ENCODE results near the gene MIS18A.
A peak's percentile ranks its signal among the peaks of the same experiment; 100 is the strongest.
"Not testable (repeated sequence)": the region's sequence is repeated elsewhere in the genome, so short reads cannot be mapped to it uniquely, and the experiment has no call there.

The MIS18A gene

DNA sequence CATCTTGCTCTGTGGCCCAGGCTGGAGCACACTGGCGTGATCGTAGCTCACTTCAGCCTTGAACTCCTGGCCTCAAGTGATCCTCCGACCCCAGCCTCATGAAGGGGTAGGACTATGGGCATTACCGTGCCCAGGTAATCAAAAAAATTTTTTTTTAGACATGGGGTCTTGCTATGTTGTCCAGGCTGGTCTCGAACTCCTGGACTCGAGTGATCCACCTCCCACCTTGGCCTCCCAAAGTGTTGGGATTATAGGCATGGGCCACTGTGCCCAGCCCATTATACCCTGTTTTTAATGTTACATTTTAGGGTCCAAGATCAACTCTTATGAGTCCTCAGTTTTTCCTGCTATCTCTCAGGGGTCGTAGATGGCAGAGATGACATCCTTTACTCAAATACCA is 26.1 kb upstream of the MIS18A start:
- DNase-seq = no peak

- DNase-seq = no peak
Measured at GRCh38 chr21:32303385-32303784, 24.5 kb upstream of the MIS18A start.

- no peak for DNase-seq
Measured at GRCh38 chr21:32302560-32302959, 23.7 kb upstream of the MIS18A start.

DNA sequence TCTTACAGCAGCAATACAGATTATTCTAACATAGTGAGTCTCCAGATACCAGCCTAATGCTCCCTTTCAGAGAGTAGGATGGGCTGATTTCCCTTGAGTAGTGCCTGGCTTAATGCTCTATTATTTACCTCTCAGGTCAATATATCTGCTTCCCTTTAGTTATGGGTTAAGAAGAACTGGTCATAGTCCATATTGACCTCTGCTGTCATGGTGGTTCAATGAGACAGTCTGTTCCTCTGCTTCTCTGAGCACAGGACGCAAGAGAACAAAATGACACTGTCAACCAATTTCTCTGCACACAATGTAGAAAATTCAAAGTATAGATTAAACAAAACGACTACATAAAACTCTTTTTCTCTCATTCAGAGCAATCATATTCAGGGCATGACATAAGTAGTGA is 22.7 kb upstream of the MIS18A start:
- no peak for DNase-seq

DNA sequence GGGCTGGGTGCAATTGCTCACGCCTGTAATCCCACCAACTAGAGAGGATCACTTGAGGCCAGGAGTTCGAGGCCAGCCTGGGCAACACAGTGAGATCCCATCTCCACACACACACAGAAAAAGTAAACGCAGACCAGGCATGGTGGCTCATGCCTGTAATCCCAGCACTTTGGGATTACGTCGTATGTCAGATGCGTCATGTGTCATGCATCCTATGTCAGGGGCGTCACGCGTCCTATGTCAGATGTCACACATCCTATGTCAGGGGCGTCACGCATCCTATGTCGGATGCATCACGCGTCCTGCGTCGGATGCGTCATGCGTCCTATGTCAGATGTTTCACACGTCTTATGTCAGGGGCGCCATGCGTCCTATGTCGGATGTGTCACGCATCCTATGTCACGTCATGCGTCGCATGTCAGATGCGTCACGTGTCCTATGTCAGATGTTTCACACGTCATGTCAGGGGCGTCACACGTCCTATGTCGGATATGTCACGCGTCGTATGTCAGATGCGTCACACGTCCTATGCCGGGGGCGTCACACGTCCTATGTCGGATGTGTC is 21.4 kb upstream of the MIS18A start:
- DNase-seq = no peak

DNA sequence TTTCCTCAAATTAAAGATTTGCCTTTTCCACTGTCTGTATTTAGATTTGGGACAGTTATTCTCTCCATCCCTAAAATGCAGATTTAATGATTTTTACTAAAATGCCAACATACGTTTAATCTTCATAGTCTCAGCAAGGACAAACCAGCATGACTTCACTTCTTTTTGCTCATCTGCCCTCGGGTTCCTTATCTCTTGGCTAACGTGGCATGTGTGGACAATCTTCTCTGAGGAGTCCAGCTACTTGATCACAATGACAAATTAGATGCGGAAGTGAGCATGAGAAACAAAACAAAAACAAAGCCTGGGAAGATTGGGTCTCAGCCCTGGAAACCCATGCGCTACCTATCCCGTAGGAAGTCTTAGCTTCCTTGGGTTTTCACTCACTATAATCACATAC is 20.8 kb upstream of the MIS18A start:
- no peak for DNase-seq

GRCh38 chr21:32298658-32299081 is 19.8 kb upstream of the MIS18A start, which contains the start of gene MRAP:
Gene MRAP, plus strand, starts transcription at chr21:32298855. Its CDS starts 117 bp downstream, at chr21:32298972.
- DNase-seq = no peak

DNA sequence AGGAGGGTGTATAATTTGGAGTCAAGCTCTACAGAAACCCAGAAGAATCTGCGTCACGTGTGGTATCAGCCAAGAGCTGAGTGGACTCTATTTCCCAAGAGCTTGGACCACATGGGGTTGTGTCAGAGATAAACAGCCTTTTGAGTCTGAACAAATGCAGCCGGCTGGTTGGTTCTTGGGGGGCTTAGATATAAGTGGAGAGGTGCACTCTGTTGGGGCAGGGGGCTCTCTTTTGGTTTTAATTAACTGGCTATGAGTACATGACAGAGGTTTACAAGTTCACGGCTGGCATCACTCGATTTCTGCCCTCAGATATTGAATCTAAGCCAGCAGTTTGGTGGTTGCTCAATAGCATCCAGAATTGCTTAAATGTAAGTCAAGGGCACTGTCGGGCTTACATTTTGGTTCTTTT is 19.3 kb upstream of the MIS18A start:
- DNase-seq = no peak

- no peak for DNase-seq
Measured at GRCh38 chr21:32297449-32297848, 18.6 kb upstream of the MIS18A start.

DNA sequence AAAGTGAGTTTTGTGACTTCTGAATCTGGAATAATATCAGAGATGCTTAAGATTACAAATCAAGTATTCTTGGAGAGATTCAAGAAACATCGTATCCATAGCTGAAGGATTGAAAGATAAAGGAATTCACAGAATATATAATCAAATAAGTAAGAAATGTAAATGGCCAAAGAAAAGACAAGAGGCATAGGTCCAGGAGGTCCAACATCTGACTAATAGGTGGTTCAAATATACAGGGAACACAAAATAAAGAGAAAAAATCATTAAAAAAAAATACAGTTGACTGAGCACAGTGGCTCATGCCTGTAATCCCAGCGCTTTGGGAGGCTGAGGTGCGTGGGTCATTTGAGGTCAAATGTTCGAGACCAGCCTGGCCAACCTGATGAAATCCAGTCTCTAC is 6.6 kb upstream of the MIS18A start:
- DNase-seq = no peak

DNA sequence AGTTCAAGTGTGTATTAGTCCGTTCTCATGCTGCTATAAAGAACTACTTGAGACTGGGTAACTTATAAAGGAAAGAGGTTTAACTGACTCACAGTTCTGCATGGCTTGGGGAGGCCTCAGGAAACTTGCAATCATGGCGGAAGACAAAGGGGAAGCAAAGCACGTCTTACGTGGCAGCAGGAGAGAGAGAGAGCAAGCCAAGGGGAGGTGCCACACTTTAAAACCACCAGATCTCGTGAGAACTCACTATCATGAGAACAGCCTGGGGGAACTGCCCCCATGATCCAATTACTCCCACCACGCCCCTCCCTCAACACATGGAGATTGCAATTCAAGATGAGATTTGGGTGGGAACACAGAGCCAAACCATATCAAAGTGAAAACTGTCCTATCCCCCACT is 4.1 kb upstream of the MIS18A start:
- no peak for DNase-seq

DNA sequence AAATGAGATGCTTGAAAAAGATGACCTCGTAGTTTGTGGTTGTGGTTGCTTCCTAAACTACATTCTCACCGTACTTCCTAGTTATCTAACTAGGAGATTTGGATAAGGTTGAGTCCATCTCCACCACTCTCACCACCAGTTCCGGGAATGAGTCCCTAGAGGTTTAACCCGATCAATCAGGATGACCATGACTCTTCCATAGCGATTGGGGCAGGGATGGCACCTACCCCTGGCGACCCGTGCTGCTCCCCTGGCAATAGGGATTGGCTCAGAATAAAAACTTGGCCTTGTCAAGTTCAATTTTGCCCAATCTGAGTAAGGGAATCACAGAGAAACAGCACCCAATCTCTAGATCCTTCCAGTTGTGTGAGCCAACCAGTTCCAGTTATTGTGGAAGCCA is 2.7 kb upstream of the MIS18A start:
- DNase-seq = no peak

DNA sequence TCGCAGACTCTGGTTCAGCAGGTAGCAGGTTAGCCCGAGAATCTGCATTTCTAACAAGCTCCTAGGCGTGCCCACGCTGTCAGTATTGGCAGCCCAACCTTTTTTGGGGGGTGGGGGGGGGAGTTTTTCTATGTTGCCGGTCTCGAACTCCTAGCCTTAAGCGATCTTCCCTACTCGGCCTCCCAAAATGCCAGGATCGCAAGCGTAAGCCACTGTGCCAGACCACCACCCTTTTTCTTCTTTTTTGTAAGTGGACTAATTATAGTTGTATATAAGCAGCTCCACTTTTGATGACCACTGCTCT is 480 bp upstream of the MIS18A start:
- DNase-seq = no peak

GRCh38 chr21:32278103-32278502 is 746 bp downstream of the MIS18A start:
- DNase-seq = no peak

- DNase-seq = no peak
Measured at GRCh38 chr21:32276671-32277070, 2.2 kb downstream of the MIS18A start.

- DNase-seq = no peak
Measured at GRCh38 chr21:32270748-32271147, 8.1 kb downstream of the MIS18A start.

DNA sequence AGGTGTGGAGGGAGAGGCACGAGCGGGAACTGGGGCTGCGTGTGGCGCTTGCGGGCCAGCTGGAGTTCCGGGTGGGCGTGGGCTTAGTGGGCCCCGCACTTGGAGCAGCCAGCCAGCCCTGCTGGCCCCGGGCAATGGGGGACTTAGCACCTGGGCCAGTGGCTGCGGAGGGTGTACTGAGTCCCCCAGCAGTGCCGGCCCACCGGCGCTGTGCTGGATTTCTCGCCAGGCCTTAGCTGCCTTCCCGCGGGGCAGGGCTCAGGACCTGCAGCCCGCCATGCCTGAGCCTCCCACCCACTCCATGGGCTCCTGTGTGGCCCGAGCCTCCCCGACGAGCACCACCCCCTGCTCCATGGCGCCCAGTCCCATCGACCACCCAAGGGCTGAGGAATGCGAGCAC is 13.5 kb downstream of the MIS18A start:
- DNase-seq = not testable (repeated sequence)

GRCh38 chr21:32261929-32262328 is 16.9 kb downstream of the MIS18A start:
- DNase-seq = no peak

DNA sequence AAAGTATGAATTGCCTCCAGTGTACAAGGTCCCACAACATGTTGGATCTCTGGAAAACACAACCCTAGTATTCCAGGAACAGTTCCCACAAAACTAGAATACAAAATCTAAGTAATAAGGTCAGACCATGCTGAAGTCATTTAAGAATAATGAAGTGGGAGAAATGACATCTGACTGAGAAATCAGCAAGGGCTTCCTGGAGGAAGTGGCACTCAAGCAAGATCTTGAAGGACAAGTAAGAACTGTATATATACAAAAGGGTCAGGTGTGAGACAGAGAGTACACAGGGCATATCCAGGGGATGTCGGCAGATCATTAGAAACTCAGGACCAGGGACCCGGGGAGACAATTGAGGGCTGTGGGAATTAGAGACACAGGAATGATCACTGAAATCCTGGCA is 18.7 kb downstream of the MIS18A start:
- DNase-seq = no peak

DNA sequence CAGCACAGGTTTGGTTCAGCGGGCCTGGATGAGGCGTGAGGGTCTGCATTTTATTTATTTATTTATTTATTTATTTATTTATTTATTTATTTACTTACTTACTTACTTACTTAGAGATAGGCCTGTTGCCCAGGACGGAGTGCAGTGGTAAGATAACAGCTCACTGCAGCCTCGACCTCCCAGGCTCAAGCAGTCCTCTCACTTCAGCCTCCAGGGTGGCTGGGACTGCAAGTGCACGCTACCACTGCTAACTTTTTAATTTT is 20.1 kb downstream of the MIS18A start:
- DNase-seq = not testable (repeated sequence)

GRCh38 chr21:32257962-32258785 is 20.7 kb downstream of the MIS18A start:
- peak; percentile 65 to 80 for DNase-seq

- DNase-seq = peak; percentile 23 to 43
Measured at GRCh38 chr21:32256873-32257620, 21.8 kb downstream of the MIS18A start.

DNA sequence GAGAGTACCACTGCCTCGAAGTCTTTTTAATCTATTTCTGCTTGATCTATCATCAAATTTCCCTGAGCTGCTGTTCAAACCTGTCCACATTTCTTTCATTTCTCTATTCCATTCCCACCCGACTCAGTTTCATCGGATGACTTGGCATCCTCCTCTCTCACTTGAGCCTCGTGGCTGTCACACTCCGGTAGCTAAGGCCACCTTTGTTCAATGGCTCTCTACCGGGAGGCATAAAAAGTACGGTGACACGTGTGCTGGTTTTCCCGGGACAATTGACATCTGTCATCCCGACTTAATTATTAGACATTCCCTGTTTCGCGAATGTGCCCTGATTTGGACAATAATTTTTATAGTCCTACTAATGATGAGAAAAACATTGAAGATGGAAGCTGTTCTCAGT is 22.6 kb downstream of the MIS18A start:
- DNase-seq = no peak

- DNase-seq = no peak
Measured at GRCh38 chr21:32253215-32253641, 25.6 kb downstream of the MIS18A start.

All from hippocampal formation (tissue), 2 donors.